ACC112 (cell line): Measurements from ENCODE around the gene ZPBP2.
A peak's percentile ranks its signal among the peaks of the same experiment; 100 is the strongest.
"Not testable (repeated sequence)": the region's sequence is repeated elsewhere in the genome, so short reads cannot be mapped to it uniquely, and the experiment has no call there.

Experiments
- H2AFZ ChIP-seq: fragments of 200-600 bp; sonication (generic); one replicate; pipeline ENCODE4 v1.6.0; 2017; ENCODE audit warnings: antibody characterized with exemption, low read length; ENCODE audit not compliant: unreplicated experiment
- H3K27ac ChIP-seq: fragments of 200-600 bp; sonication (generic); 2 replicates; pipeline ENCODE4 v1.5.1; 2014; ENCODE audit warnings: low read depth, mild to moderate bottlenecking, antibody characterized with exemption, low read length, moderate library complexity
- H3K27me3 ChIP-seq: fragments of 200-600 bp; sonication (generic); 2 replicates; pipeline ENCODE4 v1.6.1; 2014; ENCODE audit warnings: mild to moderate bottlenecking, antibody characterized with exemption, low read length, moderate library complexity, mixed read lengths; ENCODE audit not compliant: insufficient read depth
- H3K36me3 ChIP-seq: fragments of 200-600 bp; sonication (generic); 2 replicates; pipeline ENCODE4 v1.6.1; 2016; ENCODE audit warnings: mild to moderate bottlenecking, antibody characterized with exemption, low read length, moderate library complexity, mixed read lengths; ENCODE audit not compliant: insufficient read depth
- H3K4me1 ChIP-seq: fragments of 200-600 bp; sonication (generic); one replicate; pipeline ENCODE4 v1.6.1; 2016; ENCODE audit warnings: low read length, mixed read lengths; ENCODE audit not compliant: insufficient read depth, unreplicated experiment, control insufficient read depth
- H3K4me3 ChIP-seq: fragments of 200-600 bp; sonication (generic); 2 replicates; pipeline ENCODE4 v1.5.1; 2014; ENCODE audit warnings: mild to moderate bottlenecking, low read depth, low read length
- H3K79me2 ChIP-seq: fragments of 200-600 bp; sonication (generic); one replicate; pipeline ENCODE4 v1.6.0; 2016; ENCODE audit warnings: low read length; ENCODE audit not compliant: control insufficient read depth, unreplicated experiment, insufficient read depth

The ZPBP2 gene

DNA sequence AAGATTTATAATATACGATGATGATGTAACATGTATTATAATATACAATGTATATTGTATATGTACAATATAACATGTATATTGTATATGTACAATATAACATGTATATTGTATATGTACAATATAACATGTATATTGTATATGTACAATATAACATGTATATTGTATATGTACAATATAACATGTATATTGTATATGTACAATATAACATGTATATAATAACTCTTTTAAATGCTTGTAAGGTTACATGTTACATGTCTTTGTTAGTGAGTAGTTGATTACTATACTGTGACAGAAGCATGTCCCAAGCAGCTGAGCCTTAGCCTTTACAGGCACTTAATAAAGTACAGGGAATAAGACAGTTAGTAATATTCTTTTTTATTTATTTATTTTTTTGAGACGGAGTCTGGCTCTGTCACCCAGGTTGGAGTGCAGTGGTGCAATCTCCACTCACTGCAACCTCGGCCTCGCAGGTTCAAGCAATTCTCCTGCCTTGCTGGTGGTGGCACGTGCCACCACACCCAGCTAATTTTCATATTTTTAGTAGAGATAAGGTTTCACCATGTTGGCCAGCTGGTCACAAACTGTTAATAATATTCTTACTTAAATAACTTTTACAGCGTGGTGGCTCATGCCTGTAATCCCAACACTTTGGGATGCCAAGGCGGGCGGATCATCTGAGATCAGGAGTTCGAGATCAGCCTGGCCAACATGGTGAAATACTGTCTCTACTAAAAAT, 11.9 kb upstream of the ZPBP2 start:
- not testable (repeated sequence) for H2AFZ ChIP-seq, H3K4me1 ChIP-seq, H3K36me3 ChIP-seq, H3K79me2 ChIP-seq, H3K27me3 ChIP-seq, H3K27ac ChIP-seq, H3K4me3 ChIP-seq

- Histone ChIP-seq H3K27me3 (peaks cover 23% of the 10 kb centered on the region), H3K79me2 (no peaks in the 10 kb centered on the region), H3K4me3 (no peak overlapping the region), H3K36me3 (no peaks in the 10 kb centered on the region), H3K27ac (no peak overlapping the region), H2AFZ (no peak overlapping the region), H3K4me1 (no peaks in the 10 kb centered on the region)
These were observed 6.8 kb upstream of the ZPBP2 start for GRCh38 chr17:39861235-39861634.

DNA sequence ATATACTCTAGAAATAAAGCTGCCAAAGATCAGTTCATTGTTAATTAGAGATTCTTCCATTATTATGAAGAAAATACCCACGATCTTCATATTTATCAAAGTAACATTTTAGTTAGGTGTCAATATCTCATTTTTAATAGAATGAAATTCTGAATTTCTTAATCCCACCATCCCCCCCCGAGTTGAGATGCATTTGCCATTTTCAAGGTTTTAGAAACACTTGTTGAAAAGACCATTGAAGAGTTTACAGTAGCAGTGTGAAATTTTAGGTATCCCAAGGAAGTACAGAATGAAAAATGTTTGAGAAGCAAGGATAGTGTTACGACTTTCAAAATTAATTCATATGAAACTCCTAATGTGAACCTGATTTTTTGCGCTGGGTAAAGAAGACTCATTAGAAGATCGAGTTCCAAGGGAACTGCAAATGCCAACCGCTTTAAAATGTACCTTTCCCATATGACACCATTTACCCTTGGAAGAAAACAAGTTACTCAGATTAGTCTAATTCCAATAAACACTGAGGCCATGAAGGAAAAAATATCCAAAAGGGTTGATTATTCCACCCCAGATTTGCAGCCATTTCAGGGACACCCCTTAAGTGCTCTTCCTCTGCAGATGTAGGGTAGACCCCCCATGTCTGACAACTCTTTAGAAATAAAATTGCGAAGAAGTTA, 4.6 kb upstream of the ZPBP2 start:
- Histone ChIP-seq H3K4me1 (no peaks in the 10 kb centered on the region), H3K27me3 (peaks cover 33% of the 10 kb centered on the region), H3K27ac (no peak overlapping the region), H2AFZ (peak overlapping the region; percentile 80), H3K4me3 (peak overlapping the region; percentile 73), H3K36me3 (no peaks in the 10 kb centered on the region), H3K79me2 (no peaks in the 10 kb centered on the region)

- no peaks in the 10 kb centered on the region for H3K79me2 ChIP-seq
- no peaks in the 10 kb centered on the region for H3K36me3 ChIP-seq
- H3K27ac ChIP-seq: no peak within 1 kb of the TSS
- H3K4me3 ChIP-seq: peak within 1 kb of the TSS; percentile 73
- peaks cover 37% of the 10 kb centered on the region for H3K27me3 ChIP-seq
- no peaks in the 10 kb centered on the region for H3K4me1 ChIP-seq
- peak within 1 kb of the TSS; percentile 80 for H2AFZ ChIP-seq
These were observed 3.9 kb upstream of the ZPBP2 start, which contains the start of gene IKZF3 for GRCh38 chr17:39863918-39864746. Gene IKZF3 (minus strand): TSS chr17:39864312. CDS start chr17:39864126, 186 bp downstream.

GRCh38 chr17:39866013-39866730, 1.8 kb upstream of the ZPBP2 start:
- H3K4me1 ChIP-seq: no peaks in the 10 kb centered on the region
- no peak overlapping the region for H3K27ac ChIP-seq
- H2AFZ ChIP-seq: no peak overlapping the region
- H3K36me3 ChIP-seq: no peaks in the 10 kb centered on the region
- no peaks in the 10 kb centered on the region for H3K79me2 ChIP-seq
- H3K4me3 ChIP-seq: no peak overlapping the region
- H3K27me3 ChIP-seq: peaks cover 37% of the 10 kb centered on the region

DNA sequence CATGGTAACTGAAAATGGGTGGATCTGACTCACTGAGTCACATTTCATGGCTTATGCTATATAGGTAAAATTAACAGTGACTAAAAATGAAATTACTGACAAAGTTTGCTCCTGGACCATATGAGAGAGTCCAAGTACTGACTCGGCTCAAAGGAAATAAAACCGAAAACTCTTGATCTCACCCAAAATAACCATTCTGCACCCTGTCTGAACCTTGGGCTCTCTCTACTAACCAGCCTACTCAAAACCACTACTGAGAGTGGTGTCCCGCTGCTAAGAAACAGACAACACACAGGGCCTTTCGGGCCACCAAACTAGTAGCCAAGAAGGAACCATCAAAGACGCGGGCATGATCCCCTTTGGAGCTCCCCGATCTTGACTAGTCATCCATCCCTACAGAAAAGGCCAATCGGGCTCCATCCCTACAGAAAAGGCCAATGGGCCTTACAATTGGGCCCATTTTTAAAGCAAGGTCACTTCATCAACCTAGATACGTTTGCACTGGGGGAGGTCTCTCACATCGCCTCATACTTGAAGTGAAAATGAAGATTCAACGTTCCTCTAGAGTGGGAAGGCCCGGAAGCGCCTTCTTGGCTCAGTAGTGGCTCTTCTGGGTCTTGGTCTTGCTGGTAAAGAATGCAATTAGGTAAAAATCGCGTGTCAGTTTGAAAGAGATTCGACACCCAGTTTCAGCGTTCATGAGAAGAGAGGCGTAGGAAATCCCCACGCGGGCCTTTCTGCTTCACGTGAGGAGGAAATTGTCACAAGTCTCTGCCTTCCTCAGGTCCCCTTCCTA, 720 bp upstream of the ZPBP2 start:
- H3K27me3 ChIP-seq: peaks cover 34% of the 10 kb centered on the region
- H3K4me1 ChIP-seq: no peaks in the 10 kb centered on the region
- H3K79me2 ChIP-seq: no peaks in the 10 kb centered on the region
- H3K36me3 ChIP-seq: no peaks in the 10 kb centered on the region
- peak overlapping the region; percentile 53; the same call in 1 of the 2 replicates for H3K4me3 ChIP-seq
- H2AFZ ChIP-seq: peak overlapping the region; percentile 55
- no peak overlapping the region for H3K27ac ChIP-seq

GRCh38 chr17:39868554-39868942, 546 bp downstream of the ZPBP2 start:
- H3K36me3 ChIP-seq: no peaks in the 10 kb centered on the region
- peak overlapping the region; percentile 55 for H2AFZ ChIP-seq
- no peaks in the 10 kb centered on the region for H3K4me1 ChIP-seq
- H3K27ac ChIP-seq: no peak overlapping the region
- no peaks in the 10 kb centered on the region for H3K79me2 ChIP-seq
- 0 out of 2 replicates have a peak overlapping the region, but pooled peaks have one; percentile 53 for H3K4me3 ChIP-seq
- H3K27me3 ChIP-seq: peaks cover 30% of the 10 kb centered on the region

GRCh38 chr17:39870776-39871175, 2.8 kb downstream of the ZPBP2 start:
- H3K36me3 ChIP-seq: no peaks in the 10 kb centered on the region
- H3K4me1 ChIP-seq: no peaks in the 10 kb centered on the region
- no peaks in the 10 kb centered on the region for H3K79me2 ChIP-seq
- no peak overlapping the region for H3K27ac ChIP-seq
- H2AFZ ChIP-seq: no peak overlapping the region
- no peak overlapping the region for H3K4me3 ChIP-seq
- peaks cover 15% of the 10 kb centered on the region for H3K27me3 ChIP-seq

- Histone ChIP-seq H3K4me3 (no peak overlapping the region), H3K4me1 (no peaks in the 10 kb centered on the region), H3K27ac (no peak overlapping the region), H3K79me2 (no peaks in the 10 kb centered on the region), H2AFZ (peak overlapping the region; percentile 43), H3K27me3 (peaks cover 21% of the 10 kb centered on the region), H3K36me3 (no peaks in the 10 kb centered on the region)
These were observed 3.8 kb downstream of the ZPBP2 start for GRCh38 chr17:39871801-39872200.
